Panc1 (cell line): ENCODE measurements around the gene FAM222B. TPM values are rescaled to one million over a fixed set of nuclear protein-coding genes. Genes with fewer than 3 reads are reported as not detected.

ENCODE experiments used
- ATAC-seq: fragments of 200-7000 bp; cut with Tn5 transposase; 2 replicates; pipeline ENCODE4 v1.9.1; 2020; ENCODE audit warnings: mild to moderate bottlenecking, moderate library complexity
- BruUV-seq: library from RNA; stranded (reverse); fragments of 400-500 nt; replicated peaks from 2 replicates; lab custom pipeline; 2021; lab: Mats Ljungman, UMichigan
- CTCF ChIA-PET: fragments of 300-600 bp; sonication (Branson Sonifier 250); formaldehyde crosslinking; loops from one replicate; lab custom pipeline; 2022; ENCODE audit warnings: antibody characterized with exemption; lab: Charles Lee
- POLR2A ChIA-PET: fragments of 300-600 bp; sonication (Branson Sonifier 250); formaldehyde crosslinking; loops from one replicate; lab custom pipeline; 2022; ENCODE audit warnings: antibody characterized with exemption; lab: Charles Lee
- DNase-seq: peaks from one replicate; pipeline ENCODE4 v3.0.0-alpha.2; 2010; ENCODE audit warnings: low read depth, low spot score
- H3K27ac ChIP-seq: 2 replicates; pipeline ENCODE4 v1.5.1; 2011; ENCODE audit warnings: mild to moderate bottlenecking, low read length, inconsistent platforms
- H3K27me3 ChIP-seq: fragments of 200-500 bp; sonication (Bioruptor generic); 2 replicates; pipeline ENCODE4 v1.6.0; 2014; ENCODE audit warnings: low read length, inconsistent platforms; ENCODE audit not compliant: control insufficient read depth, insufficient read depth
- H3K36me3 ChIP-seq: fragments of 200-500 bp; sonication (Bioruptor generic); 2 replicates; pipeline ENCODE4 v1.5.1; 2014; ENCODE audit warnings: inconsistent platforms, mild to moderate bottlenecking, low read length, moderate library complexity; ENCODE audit not compliant: control insufficient read depth, insufficient read depth
- H3K4me1 ChIP-seq: 2 replicates; pipeline ENCODE4 v1.5.1; 2011; ENCODE audit warnings: inconsistent platforms, mild to moderate bottlenecking, low read length, moderate library complexity; ENCODE audit not compliant: control insufficient read depth, insufficient read depth
- H3K4me3 ChIP-seq, 2 experiments: 2 replicates each; pipeline ENCODE4 v1.5.1; 2011 to 2012; ENCODE audit warnings: low read depth in 2 of 2, low read length in 2 of 2, mild to moderate bottlenecking in 2 of 2, inconsistent platforms in 1 of 2, moderate library complexity in 1 of 2
- H3K9me3 ChIP-seq: fragments of 200-500 bp; sonication (Bioruptor generic); 2 replicates; pipeline ENCODE4 v1.5.1; 2014; ENCODE audit warnings: low read depth, mild to moderate bottlenecking, inconsistent platforms, low read length, moderate library complexity; ENCODE audit not compliant: control insufficient read depth, insufficient read depth
- CTCF ChIP-seq: fragments of 450-650 bp; IDR thresholded peaks from 2 replicates; pipeline ENCODE4 v1.5.1; 2017; ENCODE audit warnings: mild to moderate bottlenecking
- POLR2AphosphoS5 ChIP-seq: IDR thresholded peaks from 2 replicates; pipeline ENCODE4 v1.6.1; 2012; ENCODE audit warnings: mild to moderate bottlenecking, low read depth, low read length, moderate library complexity
- REST ChIP-seq, 2 experiments: IDR thresholded peaks; 2 replicates each; pipeline ENCODE4 v1.6.1; 2011 to 2012; ENCODE audit warnings: low read depth in 2 of 2, control low read depth in 1 of 2, low read length in 1 of 2, mild to moderate bottlenecking in 1 of 2, moderate library complexity in 1 of 2; ENCODE audit not compliant: insufficient read depth in 1 of 2
- SIN3A ChIP-seq: IDR thresholded peaks from 2 replicates; pipeline ENCODE4 v1.6.1; 2012; ENCODE audit warnings: low read depth, mild to moderate bottlenecking, low read length, moderate library complexity, borderline replicate concordance; ENCODE audit not compliant: insufficient read depth
- TCF7L2 ChIP-seq: IDR thresholded peaks from 2 replicates; pipeline ENCODE4 v1.6.1; 2011; ENCODE audit warnings: mild to moderate bottlenecking, low read depth, low read length, inconsistent platforms
- in situ Hi-C: cut with HindIII; loops from 2 replicates; pipeline ENCODE4 v1.10.0; 2016; ENCODE audit warnings: low sequenced_read_pairs, low pct_unique_long_range_greater_than_20kb
- intact Hi-C: fragments of 100-400 bp; cut with micrococcal nuclease; formaldehyde crosslinking; loops from one replicate; pipeline ENCODE4 v1.10.0; 2022; ENCODE audit not compliant: unreplicated experiment
- total RNA-seq: library from RNA; stranded (reverse); gene quantifications from one replicate; pipeline ENCODE4 v1.2.1, GENCODE V29; 2021; ENCODE audit not compliant: unreplicated experiment

FAM222B gene
- total RNA-seq, 1 experiment from 2014 or later: 38.5 TPM

DNA sequence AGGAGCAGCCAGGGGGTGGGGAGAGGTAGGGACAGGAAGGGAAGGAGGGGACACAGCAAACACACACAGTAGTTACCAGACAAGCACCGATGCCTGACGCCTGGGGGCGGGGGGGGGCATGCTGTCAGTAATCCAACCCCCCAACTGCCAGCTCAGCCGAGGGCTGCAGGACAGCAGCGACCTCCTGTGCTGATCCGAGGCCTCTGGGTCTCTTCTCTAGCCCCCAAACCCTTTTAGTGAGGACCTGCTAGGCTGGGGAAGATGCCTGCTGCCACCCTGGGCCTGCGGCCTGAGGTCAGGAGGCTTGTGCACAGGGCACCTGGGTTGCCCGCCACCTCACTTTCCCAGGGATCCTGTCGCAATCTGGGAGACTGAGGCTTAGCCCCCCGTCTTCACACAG is 43.4 kb upstream of the FAM222B start:
- intact Hi-C loops (no loop called here), in situ Hi-C loops (no loop called here)
- Histone ChIP-seq H3K4me1 (no peaks in the 10 kb centered on the region), H3K27ac (no peak overlapping the region), H3K9me3 (no peaks in the 10 kb centered on the region), H3K4me3 (no peak overlapping the region), H3K27me3 (no peaks in the 10 kb centered on the region), H3K36me3 (no peaks in the 10 kb centered on the region)
- TF ChIP-seq TCF7L2 (no peak), SIN3A (no peak), POLR2AphosphoS5 (no peak), CTCF (no peak), REST (IDR thresholded peaks at IDR 0.05; ENCODE audit: insufficient read depth in 1 of 2, low read depth in 2 of 2, low read length in 1 of 2) (no peak)
- POLR2A ChIA-PET: no interaction called here
- ATAC-seq: no peak
- CTCF ChIA-PET: interaction anchor here (0.6 kb wide), 1 partner anchor 122 kb away, joined by 3 read pairs; no protein-coding TSS in a partner anchor
- BruUV-seq: no TSS peak
- DNase-seq: no peak

GRCh38 chr17:28885363-28885762 is 42.8 kb upstream of the FAM222B start:
- CTCF ChIA-PET: interaction anchor here (0.6 kb wide), 1 partner anchor 122 kb away, joined by 3 read pairs; no protein-coding TSS in a partner anchor
- Histone ChIP-seq H3K27me3 (no peaks in the 10 kb centered on the region), H3K4me3 (no peak overlapping the region), H3K36me3 (no peaks in the 10 kb centered on the region), H3K9me3 (no peaks in the 10 kb centered on the region), H3K4me1 (no peaks in the 10 kb centered on the region), H3K27ac (no peak overlapping the region)
- TF ChIP-seq SIN3A: no peak
- no peak for TF ChIP-seq REST (IDR thresholded peaks at IDR 0.05; ENCODE audit: insufficient read depth in 1 of 2, low read depth in 2 of 2, low read length in 1 of 2)
- TF ChIP-seq POLR2AphosphoS5: no peak
- TF ChIP-seq TCF7L2: no peak
- no peak for TF ChIP-seq CTCF
- POLR2A ChIA-PET: no interaction called here
- intact Hi-C loops: no loop called here
- BruUV-seq: no TSS peak
- DNase-seq (no peak), ATAC-seq (no peak)
- in situ Hi-C loops: no loop called here
